HG02610 (cell line): Measurements from ENCODE around the gene GMFB.

Source experiments
- ATAC-seq: cut with Tn5 transposase; IDR thresholded peaks from one replicate; pipeline ENCODE4 v1.9.1; 2021; ENCODE audit warnings: mild to moderate bottlenecking, moderate library complexity; ENCODE audit not compliant: unreplicated experiment

Gene GMFB

DNA sequence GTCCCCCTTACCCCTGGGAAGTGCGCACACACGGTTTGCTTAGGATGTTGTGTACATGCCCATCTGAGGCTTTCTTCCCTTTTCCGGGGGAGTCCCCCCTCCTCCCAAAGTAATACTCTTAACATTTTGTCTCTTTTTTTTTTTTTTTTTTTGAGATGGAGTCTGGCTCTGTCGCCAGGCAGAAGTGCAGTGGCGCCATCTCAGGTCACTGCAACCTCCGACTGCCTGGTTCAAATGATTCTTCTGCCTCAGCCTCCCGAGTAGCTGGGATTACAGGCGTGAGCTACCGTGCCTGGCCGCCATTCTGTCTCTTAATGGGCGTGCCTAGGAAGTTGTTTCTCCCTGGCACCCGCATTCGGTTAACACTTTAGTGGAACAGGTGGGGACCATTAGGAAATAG lies 4.5 kb upstream of the GMFB start:
- ATAC-seq, result no peak

DNA sequence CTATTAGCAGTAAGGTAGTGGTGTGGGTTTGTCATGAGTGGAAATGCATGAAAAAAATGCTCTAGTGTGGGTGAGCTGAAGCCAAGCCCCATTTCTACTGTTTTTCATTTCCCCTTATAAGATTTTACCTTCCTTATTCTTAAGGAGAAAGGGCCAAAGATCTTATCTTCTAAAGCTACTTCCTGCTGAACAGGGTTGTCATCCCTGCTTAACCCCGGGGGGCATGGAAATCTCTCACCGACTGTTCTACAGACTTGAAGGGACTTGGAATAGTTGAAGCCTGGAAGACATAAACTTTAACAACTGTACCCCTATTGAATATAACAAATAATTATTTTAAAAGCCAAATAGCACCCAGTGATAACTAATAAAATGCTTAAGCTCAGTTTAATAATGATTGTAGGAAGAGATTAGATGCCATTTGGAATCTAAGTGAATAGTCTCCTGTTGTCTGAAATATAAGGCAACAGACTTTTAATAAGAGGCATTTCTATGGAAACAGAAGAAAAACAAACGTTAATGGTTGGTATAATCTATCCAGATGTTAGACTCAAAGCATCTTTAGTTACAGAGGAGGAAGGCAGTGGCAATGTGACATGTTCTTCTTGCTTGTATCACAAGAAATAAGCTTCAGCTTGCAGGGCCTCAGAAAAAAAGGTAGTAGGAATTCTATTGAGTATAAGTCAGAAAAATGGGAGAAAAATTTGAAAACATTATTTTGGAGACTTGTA lies 1.8 kb upstream of the GMFB start:
- ATAC-seq, result no peak

DNA sequence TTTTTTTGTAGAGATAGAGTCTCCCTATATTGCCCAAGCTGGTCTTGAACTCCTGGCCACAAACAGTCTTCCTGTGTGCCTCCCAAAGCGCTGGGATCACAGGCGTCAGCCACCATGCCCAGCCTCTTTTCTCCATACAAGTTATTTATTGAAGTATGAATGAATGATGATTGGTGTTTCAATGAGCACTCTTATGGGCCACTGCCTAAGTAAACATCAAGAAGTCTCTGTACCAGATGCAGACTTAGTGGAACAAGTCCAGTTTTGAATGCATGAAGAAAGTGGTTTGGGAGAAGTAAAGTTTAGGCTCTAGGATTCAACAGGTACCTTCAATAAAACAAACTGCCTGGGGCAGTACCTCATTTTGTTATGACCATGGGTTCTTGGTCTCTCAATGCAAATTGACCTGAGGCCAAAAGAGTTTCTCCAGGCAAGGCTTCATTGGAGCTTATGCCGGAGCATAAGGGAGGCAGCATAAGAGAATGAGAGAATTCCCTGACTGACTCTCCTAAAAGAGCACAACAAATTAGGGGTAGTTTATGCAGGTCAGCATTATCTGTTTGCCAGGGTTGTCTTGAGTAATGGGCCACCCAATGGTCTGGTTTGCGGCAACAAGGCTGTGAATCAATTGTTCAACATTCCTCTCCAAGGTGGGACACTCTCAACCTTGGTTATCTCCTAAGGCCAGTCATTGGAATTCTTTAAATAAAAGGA lies 1.1 kb upstream of the GMFB start:
- ATAC-seq, result no peak

DNA sequence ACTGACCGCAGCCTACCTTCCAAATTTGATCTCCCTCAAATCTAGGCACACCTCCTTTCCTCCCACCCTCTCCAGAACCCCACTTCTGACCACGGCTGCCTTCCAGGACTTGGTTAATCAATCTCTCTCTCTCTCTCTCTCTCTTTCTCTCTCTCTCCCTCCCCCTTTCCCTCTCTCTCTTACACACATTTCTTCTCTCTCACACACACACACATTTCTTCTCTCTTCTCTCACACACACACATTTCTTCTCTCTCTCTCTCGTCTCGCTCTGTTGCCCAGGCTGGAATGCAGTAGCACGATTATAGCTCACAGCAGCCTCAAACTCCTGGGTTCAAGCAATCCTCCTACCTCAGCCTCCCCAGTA lies 521 bp upstream of the GMFB start:
- no peak for ATAC-seq

DNA sequence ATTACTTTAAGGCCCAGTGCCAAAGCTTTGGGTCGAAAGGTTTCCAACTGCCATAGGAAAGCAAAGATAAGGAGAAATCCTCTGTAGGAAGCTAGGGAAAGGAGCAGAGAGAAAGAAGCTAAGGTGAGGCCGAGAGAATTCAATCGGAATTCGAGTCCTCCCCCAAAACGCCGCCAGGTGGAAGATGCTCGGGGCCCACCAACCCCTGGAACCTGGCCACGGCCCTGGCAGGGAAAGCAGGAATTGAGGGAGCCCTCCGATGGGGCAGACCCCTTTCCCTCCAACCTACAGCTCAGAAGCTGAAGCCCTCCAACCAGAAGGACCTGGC lies 498 bp downstream of the GMFB start:
- ATAC-seq, result no peak

DNA sequence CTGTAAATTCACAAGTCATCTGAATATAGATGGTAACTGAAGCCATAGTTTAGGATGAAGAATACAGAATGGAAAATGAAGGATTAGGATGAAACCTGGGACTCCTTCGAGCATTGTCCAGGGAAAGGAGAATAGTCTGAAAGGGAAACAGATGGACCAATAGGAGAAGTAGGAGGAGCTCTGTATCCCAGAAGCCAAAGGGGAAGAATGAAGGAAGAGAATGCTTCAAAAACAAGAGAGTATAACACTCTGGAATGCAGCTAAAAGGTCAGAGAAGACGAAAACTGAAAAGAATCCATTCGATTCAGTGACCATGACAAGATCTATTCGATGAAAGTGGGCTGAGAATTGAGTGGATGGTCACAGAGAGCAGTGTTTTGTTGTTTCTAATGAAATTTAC lies 1.0 kb downstream of the GMFB start:
- ATAC-seq, result no peak

DNA sequence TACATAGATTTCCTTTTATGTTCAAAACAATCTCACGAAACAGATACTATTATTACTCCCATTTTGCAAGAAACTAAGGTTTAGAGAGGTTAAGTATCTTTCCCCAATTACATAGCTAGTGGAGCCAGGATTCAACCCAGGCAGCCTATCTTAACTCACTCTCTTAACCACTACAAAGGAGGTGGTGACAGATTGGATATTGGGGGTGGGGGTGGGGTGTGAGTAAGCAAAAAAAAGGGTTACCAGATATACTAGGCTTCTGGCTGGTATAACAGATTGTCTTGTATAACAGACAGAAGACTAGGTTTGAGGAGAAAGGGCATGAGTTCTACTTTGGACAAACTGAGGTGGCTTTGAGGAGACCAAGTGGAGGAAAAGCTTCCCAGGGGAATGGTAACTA lies 2.1 kb downstream of the GMFB start:
- ATAC-seq, result no peak

DNA sequence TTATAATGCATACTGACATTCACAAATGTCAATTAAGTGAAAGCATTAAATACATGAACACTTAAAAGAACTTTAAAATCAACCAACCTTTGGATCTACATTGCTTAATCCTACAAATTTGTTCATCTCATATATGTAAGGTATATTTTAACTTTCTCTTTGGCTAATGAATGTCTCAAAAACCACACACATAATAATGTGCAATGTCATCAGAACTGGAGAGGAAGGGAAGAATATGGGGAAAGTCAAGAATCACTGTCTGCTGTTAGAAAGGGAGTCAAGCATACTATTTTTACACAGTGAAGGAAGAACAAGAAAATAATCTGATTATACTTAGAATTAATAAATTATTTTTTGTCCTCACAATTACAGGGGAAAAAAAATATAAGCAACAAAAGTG lies 4.9 kb downstream of the GMFB start:
- no peak for ATAC-seq

DNA sequence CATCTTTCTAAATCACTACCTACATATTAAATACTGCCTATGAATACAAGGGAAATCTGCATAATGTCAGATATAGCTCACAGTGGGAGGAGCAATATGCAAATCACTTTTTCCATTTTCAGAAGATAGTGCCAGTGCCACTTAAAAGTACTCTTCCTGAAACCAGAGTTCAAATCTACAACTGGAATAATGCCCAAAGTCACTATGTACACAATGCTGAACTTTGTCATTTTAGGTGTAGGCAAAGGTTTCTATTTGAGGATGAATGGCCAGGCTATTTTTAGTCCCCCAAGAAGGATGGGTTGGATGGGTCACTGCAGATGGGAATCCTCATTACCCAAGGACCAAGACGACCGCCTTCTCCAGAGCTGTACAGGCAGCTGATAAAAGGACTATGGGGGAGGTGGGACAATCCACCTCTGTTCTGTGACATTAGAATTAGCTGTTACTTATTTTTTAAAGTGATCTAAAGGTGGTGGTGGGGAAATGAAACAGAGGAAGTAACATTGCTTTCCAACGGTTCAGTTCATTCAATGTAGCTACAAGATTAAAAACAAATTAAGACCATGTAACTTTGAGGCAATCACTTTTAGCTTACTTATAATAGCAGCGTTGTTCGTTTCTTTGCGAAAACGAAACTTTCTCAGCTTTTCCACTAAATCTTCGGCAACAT lies 5.6 kb downstream of the GMFB start:
- ATAC-seq, result no peak

DNA sequence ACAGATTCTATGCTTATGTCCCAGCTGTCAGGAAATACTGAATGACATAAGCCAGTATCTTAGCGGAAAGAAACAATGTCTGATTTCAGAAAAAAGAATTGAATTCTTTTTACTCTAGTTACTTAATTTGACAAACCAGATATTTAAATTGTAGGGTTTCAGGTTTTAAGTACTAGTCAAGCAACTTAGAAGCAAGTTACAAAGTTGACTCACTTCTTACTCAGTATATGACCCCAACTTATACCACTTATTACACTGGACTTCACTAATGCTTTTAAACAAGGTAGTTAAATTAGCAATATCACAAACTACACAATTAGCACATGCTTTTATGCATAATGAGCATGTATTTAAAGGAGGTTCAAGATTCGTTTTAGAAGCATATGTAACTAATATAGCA lies 7.1 kb downstream of the GMFB start:
- ATAC-seq, result no peak

DNA sequence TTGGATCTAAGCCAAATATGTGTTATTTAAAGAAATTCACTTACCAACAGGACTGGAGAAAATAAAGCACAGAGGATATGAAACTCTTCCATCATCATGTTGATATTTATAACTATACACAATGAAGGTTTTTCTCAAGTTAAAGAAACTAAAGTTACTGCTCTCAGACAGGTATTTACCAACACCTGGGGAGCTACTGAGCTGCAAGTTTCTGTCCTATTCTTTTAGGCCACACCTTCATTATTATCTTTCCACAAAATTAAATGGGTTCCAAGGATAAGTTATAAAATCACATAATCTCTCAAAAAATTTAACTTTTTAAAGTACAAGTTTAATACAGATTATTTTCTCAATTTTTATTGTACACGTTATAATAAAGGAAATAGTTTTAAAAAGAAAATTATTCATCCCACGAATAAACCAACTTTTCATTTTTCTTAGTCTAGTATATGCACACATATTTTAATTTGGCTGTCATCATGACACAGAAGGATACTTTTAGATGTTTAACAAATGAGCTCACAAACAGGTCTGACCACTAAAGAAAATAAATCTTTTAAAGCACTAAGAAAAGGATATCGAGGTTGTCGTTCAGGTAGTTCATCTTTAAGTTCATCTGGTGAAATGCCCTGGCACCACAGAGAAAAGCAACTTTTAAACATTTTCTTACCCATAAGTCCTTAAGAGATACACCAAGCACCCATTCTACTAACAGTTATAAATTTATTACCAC lies 7.8 kb downstream of the GMFB start:
- no peak for ATAC-seq

DNA sequence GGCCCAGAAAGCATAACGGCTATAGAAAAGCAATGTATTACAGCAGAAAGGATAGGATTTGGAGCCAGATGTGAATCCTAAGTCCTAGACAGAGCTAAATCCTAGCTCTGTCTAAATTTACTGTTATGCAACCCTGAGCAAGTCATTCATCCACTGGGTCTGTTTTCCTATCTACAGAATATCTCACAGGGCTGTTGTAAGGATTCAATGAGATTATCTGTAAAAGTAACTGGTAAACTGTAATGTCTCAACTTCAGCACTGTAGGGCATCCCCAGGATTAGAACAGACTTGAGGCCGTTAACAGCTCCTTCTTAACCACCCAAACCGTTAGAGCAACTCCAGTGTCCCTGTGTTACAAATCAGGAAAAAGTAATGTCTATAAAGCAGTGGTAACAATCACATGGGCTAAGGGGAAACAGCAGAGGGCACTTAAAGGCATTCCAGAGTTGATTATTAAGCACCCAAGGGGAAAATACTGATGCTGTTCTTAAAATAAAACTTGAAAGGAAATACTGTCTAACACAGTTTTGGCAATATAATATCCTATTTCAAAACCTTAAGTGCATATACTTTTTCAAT lies 10.1 kb downstream of the GMFB start:
- no peak for ATAC-seq

DNA sequence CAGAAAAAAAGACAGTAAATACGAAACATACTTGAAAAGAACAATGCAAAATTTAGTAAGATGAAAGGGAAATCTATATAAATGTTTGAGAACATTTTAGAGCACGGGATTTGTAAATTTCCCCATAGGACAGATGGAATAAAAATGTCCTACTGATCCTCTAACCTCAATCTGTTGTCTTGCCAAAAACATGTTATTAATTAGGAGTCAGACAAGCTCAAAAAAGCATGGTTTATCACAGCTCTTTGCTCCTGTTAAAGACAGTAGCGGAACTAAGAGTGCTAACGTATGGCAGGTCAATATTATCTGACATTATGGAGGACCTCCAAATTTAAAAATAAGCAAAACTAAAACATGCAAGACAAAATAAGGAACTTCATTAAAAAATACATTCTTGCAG lies 12.9 kb downstream of the GMFB start:
- ATAC-seq, result no peak

DNA sequence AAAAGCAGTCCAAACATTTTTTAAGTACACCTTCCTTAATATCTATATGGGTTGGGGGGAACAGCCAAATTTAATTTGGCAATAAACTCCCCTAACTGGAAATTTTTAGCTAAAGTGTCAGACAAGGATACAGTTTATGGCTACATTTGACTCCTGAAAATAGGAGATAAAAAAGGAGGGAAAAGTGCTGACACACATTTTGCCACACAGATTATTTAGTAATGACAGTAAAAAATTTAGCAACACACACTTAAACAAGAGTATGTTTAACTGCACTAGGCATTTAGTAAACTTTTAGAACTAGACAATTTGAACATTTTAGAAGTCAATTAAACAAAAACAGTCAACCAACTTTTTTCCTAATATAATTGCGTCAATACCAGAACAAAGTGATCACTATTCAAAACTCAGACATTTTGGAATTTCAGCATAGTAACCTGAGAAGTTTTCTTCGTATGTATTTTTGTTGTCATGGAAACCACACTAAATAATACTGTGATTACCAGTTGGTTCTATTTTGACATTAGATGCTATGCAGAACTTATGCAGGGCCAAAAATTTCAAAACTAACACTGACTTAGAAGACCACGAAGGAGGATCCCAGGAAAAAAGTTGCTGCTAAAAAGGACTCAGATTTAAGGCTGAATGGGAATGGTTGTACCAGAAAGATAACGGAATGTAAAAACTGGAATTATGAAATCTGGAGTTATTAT lies 13.4 kb downstream of the GMFB start:
- no peak for ATAC-seq

DNA sequence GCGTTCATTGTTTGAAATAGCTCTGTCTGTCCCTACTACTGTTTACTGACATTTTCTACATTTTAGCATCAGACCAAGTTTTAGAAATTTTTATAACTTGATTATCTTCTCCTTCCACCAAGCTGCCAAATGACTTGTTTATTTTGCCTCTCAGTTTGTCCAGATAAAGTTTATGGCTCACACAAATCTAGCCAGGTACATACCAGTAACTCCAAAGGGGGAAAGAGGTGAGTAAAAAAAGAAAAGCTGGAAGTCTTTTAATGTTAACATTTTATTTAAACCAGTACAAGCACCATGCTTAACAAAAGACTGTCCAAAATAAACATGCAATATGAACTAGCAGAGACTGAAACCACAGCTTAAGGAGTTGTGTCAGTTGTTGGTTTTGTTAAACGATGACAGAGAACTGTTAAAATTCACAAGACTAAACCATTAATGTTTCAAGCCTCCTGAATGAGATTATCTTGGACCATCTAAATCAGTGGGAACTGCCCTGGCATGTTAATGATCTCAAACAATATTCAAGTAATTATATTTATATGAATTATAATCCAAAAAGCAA lies 14.5 kb downstream of the GMFB start:
- no peak for ATAC-seq

DNA sequence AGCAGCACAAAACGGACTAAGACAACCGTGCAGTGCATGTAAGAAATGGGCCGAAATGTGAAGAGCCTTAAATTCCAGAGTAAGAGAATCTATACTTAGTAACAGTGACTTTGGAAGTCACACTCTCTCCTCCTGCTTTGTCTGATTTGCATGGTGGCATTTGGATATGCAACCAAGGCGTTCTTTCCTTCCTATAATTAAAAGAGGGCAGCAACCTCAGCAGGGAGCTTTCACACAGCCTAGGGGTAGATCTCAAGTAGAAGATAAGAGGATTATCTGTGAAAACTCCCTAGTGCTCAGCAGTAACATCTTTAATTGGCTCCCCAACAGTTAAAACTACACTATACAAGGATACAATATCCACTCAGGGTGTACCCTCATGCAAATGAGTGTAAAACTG lies 16.5 kb downstream of the GMFB start:
- ATAC-seq, result no peak

DNA sequence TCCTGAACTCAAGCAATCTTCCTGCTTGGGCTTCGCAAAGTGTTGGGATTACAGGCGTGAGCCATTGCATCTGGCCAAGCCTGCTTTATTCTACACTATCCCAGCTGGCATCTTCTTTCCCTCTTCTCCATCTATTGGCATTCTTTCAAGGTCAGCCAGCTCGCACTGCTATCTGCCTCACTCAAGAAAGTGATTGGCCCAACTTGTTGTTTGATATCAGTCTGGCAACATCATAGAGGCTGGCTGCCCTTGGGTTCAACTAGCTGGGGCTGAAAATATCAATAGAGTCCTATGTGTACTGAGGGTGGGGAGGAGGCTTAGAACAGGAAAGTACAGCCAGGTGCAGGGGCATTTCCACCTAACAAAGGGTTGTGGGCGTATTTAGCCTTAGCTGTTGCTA lies 17.1 kb downstream of the GMFB start:
- ATAC-seq, result no peak

DNA sequence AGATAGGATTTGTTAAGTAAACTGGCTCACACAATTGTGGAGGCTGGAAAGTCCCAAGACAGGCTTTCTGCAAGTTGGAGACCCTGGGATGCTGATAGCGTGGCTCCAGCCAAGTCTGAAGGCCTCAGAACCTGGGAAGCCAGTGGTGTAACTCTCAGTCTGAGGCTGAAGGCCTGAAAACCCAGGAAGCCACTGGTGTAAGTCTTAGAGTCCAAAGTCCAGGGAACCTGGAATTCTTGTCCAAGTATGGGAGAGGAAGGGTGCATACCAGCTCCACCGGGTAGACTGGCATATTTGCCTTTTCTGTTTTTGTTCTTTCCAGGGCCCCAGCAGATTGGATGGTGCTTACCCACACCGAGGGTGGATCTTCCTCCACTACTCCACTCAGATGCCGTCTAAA lies 18.1 kb downstream of the GMFB start:
- ATAC-seq, result no peak

DNA sequence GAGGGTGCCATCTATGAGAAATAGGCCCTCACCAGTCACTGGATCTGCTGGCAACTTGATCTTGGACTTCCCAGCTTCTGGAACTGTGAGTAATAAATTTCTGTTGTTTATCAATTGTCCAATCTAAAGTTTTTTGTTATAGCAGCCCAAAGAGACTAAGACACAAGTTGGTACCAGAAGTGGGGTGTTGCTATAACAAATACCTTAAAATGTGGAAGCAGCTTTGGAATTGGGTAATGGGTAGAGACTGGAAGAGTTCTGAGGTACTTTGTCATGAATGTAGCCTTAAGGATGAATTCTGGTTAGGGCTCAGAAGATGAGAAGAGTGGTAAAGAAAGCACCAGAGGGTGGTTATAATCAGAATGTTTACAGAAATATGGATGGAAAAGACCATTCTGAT lies 21.5 kb downstream of the GMFB start:
- ATAC-seq, result no peak

DNA sequence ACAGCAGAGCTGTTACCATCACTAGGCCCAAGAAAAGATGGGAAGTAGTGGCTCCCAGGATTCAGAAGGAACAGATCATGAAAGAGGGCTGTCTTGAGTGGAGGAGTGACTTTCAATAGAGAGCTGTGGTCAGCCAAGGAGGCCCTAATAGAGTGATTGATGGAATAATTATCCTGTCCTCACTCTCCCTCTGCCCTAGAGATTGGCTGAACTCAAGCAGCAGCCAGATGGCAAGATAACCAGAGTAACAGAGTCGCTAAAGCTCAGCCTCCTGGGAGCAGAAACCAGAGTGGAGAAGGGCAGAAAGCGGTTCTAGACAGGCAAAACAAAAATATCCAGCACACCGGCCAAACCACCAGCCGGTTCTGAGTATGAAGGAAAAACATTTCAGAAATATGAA lies 23.1 kb downstream of the GMFB start:
- no peak for ATAC-seq

DNA sequence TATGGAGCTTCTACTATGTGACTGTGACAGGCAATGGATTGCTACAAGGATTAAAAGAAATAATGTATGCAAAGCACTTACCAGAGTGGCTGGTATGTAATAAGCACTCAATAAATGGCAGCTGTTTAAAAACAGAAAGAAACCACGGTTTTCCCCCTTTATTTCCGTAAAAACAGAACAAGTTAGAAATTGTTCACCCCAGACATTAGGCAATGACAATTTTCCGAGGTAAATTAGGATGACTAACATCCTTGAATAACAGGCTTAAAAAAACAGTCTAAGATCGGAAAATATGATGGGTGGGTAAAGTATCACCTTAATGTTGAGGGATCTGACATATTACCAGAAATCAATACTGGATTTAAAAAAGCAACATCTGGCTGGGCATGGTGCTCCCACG lies 26.7 kb downstream of the GMFB start:
- ATAC-seq, result no peak
